Left ventricle myocardium inferior (tissue), 1 donor: ENCODE measurements around the gene TMEM43. TPM values are rescaled to one million over a fixed set of nuclear protein-coding genes. Genes with fewer than 3 reads are reported as not detected.

Experiments
- DNase-seq: peaks from one replicate; pipeline ENCODE4 v3.0.0-alpha.2; 2020
- H3K27ac ChIP-seq: fragments of 200-600 bp; replicated peaks from 2 replicates; pipeline ENCODE4 v1.8.0; 2021
- H3K27me3 ChIP-seq: fragments of 200-600 bp; 2 replicates; pipeline ENCODE4 v1.8.0; 2021; ENCODE audit warnings: low read depth
- H3K36me3 ChIP-seq: fragments of 200-600 bp; 2 replicates; pipeline ENCODE4 v1.8.0; 2021
- H3K4me1 ChIP-seq: fragments of 200-600 bp; 2 replicates; pipeline ENCODE4 v1.8.0; 2021
- H3K4me3 ChIP-seq: fragments of 200-600 bp; 2 replicates; pipeline ENCODE4 v1.8.0; 2021; ENCODE audit warnings: mild to moderate bottlenecking, moderate library complexity
- H3K9me3 ChIP-seq: fragments of 200-600 bp; replicated peaks from 2 replicates; pipeline ENCODE4 v1.8.0; 2021
- intact Hi-C: fragments of 100-400 bp; cut with micrococcal nuclease; formaldehyde crosslinking; loops from one replicate; pipeline ENCODE4 v1.11.0; 2022
- total RNA-seq: library from RNA; stranded (reverse); fragmentation: NEBNext Ultra II Directional; extraction: Animal tissue kit (Norgen Biotek cat#: 25700); gene quantifications from one replicate; pipeline ENCODE4 v1.2.1, GENCODE V29; 2021
- TF ChIP-seq, protein P1 (sequence below): fragments of 200-600 bp; IDR thresholded peaks from 2 replicates; pipeline ENCODE4 v1.8.0; 2021; ENCODE audit warnings: antibody characterized with exemption, mild to moderate bottlenecking, borderline replicate concordance
- donor health status: DM: no; HTN: yes; CAD: no; lungs with severe emphysema.

Gene TMEM43
- total RNA-seq, 1 donor from 2014 or later, result 44.4 TPM

- TF ChIP-seq, protein P1, sequence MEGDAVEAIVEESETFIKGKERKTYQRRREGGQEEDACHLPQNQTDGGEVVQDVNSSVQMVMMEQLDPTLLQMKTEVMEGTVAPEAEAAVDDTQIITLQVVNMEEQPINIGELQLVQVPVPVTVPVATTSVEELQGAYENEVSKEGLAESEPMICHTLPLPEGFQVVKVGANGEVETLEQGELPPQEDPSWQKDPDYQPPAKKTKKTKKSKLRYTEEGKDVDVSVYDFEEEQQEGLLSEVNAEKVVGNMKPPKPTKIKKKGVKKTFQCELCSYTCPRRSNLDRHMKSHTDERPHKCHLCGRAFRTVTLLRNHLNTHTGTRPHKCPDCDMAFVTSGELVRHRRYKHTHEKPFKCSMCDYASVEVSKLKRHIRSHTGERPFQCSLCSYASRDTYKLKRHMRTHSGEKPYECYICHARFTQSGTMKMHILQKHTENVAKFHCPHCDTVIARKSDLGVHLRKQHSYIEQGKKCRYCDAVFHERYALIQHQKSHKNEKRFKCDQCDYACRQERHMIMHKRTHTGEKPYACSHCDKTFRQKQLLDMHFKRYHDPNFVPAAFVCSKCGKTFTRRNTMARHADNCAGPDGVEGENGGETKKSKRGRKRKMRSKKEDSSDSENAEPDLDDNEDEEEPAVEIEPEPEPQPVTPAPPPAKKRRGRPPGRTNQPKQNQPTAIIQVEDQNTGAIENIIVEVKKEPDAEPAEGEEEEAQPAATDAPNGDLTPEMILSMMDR, result no peak
- Histone ChIP-seq H3K4me1 (peaks cover 63% of the 10 kb centered on the region), H3K4me3 (no peak overlapping the region), H3K27ac (no peak overlapping the region), H3K9me3 (no peaks in the 10 kb centered on the region), H3K36me3 (peaks cover 19% of the 10 kb centered on the region), H3K27me3 (no peaks in the 10 kb centered on the region)
- DNase-seq, result no peak
- intact Hi-C loops, result no loop called here
These were observed 3.0 kb upstream of the TMEM43 start for GRCh38 chr3:14121859-14122258.

DNA sequence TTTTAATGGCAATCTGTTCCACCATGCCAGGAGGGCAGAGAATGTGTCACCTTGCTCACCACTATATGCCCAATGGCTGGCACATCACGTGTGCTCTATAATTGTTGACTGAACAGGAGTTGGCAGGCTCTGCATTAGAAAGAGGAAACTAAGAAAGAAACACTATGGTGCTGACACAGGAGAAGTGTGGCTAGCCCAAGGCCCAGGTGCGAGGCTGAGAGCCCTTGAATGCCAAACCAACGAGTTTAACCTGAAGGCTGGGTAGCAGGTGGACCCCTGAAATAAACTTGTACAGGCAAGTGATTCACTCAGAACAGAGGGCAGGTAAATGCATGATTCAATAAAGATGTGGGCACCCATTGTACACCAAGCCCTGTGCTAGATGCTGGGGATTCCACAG, 2.6 kb upstream of the TMEM43 start:
- H3K27me3 ChIP-seq, result no peaks in the 10 kb centered on the region
- H3K4me1 ChIP-seq, result peaks cover 67% of the 10 kb centered on the region
- no peak overlapping the region for H3K4me3 ChIP-seq
- H3K9me3 ChIP-seq, result no peaks in the 10 kb centered on the region
- no peak overlapping the region for H3K27ac ChIP-seq
- TF ChIP-seq, protein P1, result no peak
- peaks cover 19% of the 10 kb centered on the region for H3K36me3 ChIP-seq
- no peak for DNase-seq
- intact Hi-C loops, result no loop called here

DNA sequence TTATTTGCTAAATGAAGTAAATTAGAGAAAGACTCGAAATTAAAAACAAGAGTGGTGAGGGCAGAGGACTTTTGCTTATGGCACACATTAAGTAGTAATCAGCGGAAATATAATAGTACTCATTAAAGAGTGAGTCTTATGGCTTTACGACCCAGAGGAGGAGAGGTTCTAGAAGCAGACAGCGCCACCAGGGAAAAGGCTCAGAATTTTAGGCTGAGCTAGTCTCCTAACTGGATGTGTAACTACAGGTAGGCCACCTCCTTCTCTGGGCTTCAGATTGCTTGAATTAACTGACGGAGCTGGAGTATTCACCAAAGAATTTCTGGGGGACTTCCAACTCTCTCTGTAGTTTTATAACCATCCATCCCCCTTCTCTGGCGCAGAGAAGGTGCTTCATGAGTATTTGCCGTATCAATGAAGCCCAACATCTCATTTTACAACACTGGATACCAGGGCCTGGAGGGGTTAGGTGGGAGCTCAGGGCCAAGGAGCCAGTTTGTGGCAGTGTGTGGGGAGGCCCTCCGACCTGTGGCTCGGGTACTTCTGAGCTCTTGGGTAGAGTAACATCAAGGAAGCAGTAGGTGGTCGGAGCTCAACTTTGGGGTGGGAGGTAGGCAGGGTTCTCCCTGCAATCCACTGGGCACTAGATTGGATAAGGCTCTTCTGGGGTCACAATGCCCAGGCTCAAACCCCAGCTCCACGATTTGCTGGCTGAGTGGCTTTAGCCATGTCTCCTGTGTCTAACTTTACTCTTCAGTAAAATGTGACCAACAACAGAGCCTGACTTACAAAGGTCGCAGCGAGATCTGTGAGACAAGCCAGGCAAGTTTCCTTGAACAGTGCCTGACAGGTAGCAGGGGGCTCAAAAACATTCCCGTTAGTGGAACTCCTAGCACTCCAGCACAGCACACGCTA, 1.3 kb upstream of the TMEM43 start:
- Histone ChIP-seq H3K4me1 (peaks cover 66% of the 10 kb centered on the region), H3K27me3 (no peaks in the 10 kb centered on the region), H3K4me3 (peak overlapping the region; percentile 75), H3K9me3 (no peaks in the 10 kb centered on the region), H3K36me3 (peaks cover 29% of the 10 kb centered on the region), H3K27ac (peak overlapping the region; percentile 90)
- TF ChIP-seq, protein P1, result no peak
- no peak for DNase-seq
- intact Hi-C loops, result no loop called here

DNA sequence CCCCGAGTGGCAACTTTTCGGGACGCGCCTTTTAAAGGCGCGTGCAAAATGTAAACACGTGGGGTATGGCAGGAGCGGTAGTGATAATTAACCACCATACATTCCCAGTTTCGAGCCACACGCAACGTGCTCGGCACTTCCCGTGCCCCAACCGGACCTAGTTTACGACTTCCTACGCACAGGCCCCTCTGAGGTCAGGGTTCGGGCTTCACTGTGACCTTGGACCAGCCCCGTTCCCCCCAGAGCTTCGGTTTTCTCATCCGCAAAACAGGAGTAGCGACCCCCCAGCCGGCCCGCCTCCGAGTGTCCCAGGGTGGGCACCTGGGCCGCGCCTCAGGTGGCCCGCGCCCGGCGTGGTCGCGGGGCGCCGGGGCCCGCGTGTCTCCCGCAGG, 633 bp upstream of the TMEM43 start:
- H3K9me3 ChIP-seq, result no peaks in the 10 kb centered on the region
- intact Hi-C loops, result no loop called here
- H3K4me3 ChIP-seq, result peak overlapping the region; percentile 75
- TF ChIP-seq, protein P1, result no peak
- H3K36me3 ChIP-seq, result peaks cover 36% of the 10 kb centered on the region
- H3K27me3 ChIP-seq, result no peaks in the 10 kb centered on the region
- H3K4me1 ChIP-seq, result peaks cover 59% of the 10 kb centered on the region
- peak overlapping the region; percentile 90 for H3K27ac ChIP-seq
- peak; percentile 68 for DNase-seq

DNA sequence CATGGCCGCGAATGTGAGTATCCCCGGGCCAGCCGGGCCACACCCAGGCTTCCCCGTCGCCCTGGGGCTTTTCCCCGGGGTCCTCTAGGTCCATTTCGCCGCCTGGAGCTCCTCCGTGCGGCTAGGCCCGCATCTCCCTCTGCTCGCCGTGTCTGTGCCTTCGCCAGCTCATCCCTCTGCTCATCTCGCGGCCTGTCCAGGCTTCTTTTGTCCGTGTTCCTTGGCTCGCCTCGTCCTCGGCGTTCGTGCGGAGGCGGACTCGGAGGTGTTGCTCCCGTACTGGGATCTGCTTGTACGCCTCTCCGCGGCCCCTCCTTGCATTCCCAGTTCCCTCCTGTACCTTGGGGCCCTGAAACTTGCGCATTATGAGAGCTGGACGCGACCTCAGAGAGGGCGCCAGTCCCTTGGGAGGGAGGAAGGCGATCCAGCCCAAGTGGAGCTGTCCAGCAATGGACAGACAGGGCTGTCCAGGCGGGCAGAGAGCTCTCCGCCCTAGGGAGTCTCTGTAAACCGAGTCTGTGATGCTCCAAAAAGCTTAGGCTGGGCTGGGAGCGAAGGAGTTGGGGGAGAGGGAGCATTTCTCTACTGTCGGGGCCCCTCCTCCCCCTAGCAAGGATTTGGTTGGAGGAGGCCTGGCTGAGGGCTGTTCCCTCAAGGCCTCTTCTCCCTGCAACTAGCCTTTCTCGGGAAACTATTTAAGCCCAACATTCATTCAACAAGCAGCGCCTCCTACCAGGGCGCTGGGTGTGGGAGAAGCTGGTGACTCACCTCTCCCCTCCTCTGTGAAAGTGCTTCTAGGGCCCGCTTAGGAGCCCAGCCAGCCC, 553 bp downstream of the TMEM43 start:
- TF ChIP-seq, protein P1, result no peak
- Histone ChIP-seq H3K4me3 (peak overlapping the region; percentile 75), H3K9me3 (no peaks in the 10 kb centered on the region), H3K36me3 (peaks cover 45% of the 10 kb centered on the region), H3K4me1 (peaks cover 56% of the 10 kb centered on the region), H3K27me3 (no peaks in the 10 kb centered on the region), H3K27ac (peak overlapping the region; percentile 90)
- peak; percentile 42 for DNase-seq
- intact Hi-C loops, result no loop called here
